GM19239 (cell line): ENCODE results near the gene KLK3.
"Not testable (repeated sequence)": the region's sequence is repeated elsewhere in the genome, so short reads cannot be mapped to it uniquely, and the experiment has no call there.

Experiments used
- DNase-seq: peaks from one replicate; pipeline ENCODE4 v3.0.0; 2011; ENCODE audit warnings: low spot score; ENCODE audit not compliant: insufficient read length
- FAIRE-seq: peaks from 2 replicates; lab custom pipeline; 2011; peaks lifted over from hg19 to GRCh38; lab: Jason Lieb, UNC

KLK3 gene

GRCh38 chr19:50854636-50855410 is at the start of gene KLK3:
Gene KLK3 (plus strand): TSS chr19:50854915. CDS start chr19:50854956, 41 bp downstream.
- no peak for DNase-seq
- FAIRE-seq: no peak

GRCh38 chr19:50808856-50809255 is 45.9 kb upstream of the KLK3 start:
- FAIRE-seq: no peak
- DNase-seq: no peak

GRCh38 chr19:50811622-50812238 is 43.0 kb upstream of the KLK3 start:
- not testable (repeated sequence) for FAIRE-seq

GRCh38 chr19:50812474-50812873 is 42.2 kb upstream of the KLK3 start:
- FAIRE-seq (no peak), DNase-seq (no peak)

More at GRCh38 chr19:50811622-50812238, 43.0 kb upstream of the KLK3 start:
- not testable (repeated sequence) for DNase-seq

- DNase-seq: no peak
- no peak for FAIRE-seq
Measured at GRCh38 chr19:50814883-50815282, 39.8 kb upstream of the KLK3 start.

- DNase-seq: no peak
- no peak for FAIRE-seq
Measured at GRCh38 chr19:50815439-50815838, 39.3 kb upstream of the KLK3 start.

GRCh38 chr19:50817941-50818858 is 36.5 kb upstream of the KLK3 start:
- DNase-seq (peak; percentile 67), FAIRE-seq (no peak)

- DNase-seq: no peak
Measured at GRCh38 chr19:50818859-50819472, 35.7 kb upstream of the KLK3 start.

GRCh38 chr19:50819636-50820035 is 35.1 kb upstream of the KLK3 start:
- FAIRE-seq (no peak), DNase-seq (no peak)

More at GRCh38 chr19:50818859-50819472, 35.7 kb upstream of the KLK3 start:
- peak; percentile 64 for FAIRE-seq

GRCh38 chr19:50820086-50820485 is 34.6 kb upstream of the KLK3 start:
- no peak for DNase-seq
- FAIRE-seq: peak; percentile 79

- DNase-seq (no peak), FAIRE-seq (peak; percentile 85)
Measured at GRCh38 chr19:50820549-50821247, 34.0 kb upstream of the KLK3 start.

GRCh38 chr19:50821248-50821612 is 33.5 kb upstream of the KLK3 start:
- FAIRE-seq (no peak), DNase-seq (no peak)

- FAIRE-seq (no peak), DNase-seq (no peak)
Measured at GRCh38 chr19:50821622-50822021, 33.1 kb upstream of the KLK3 start.

GRCh38 chr19:50822661-50823208 is 32.0 kb upstream of the KLK3 start:
- FAIRE-seq: no peak
- DNase-seq: no peak

GRCh38 chr19:50823389-50824042 is 31.2 kb upstream of the KLK3 start, which contains the start of gene KLK1:
Gene KLK1 (minus strand): TSS chr19:50823787. CDS start chr19:50823748, 39 bp downstream.
- no peak for DNase-seq
- FAIRE-seq: no peak

GRCh38 chr19:50826492-50827240 is 28.0 kb upstream of the KLK3 start:
- DNase-seq: no peak
- no peak for FAIRE-seq

- DNase-seq (no peak), FAIRE-seq (no peak)
Measured at GRCh38 chr19:50827476-50827875, 27.2 kb upstream of the KLK3 start.

- FAIRE-seq (no peak), DNase-seq (no peak)
Measured at GRCh38 chr19:50829801-50830200, 24.9 kb upstream of the KLK3 start.
